HG03060 (cell line): ENCODE data around the gene PCGF2.
"Not testable (repeated sequence)": the region's sequence is repeated elsewhere in the genome, so short reads cannot be mapped to it uniquely, and the experiment has no call there.

Experiments
- ATAC-seq: cut with Tn5 transposase; IDR thresholded peaks from one replicate; pipeline ENCODE4 v1.9.1; 2021; ENCODE audit warnings: low read depth, moderate number of reproducible peaks; ENCODE audit not compliant: unreplicated experiment

PCGF2 gene

GRCh38 chr17:38738007-38738662, 10.0 kb downstream of the PCGF2 start:
- ATAC-seq, result no peak

DNA sequence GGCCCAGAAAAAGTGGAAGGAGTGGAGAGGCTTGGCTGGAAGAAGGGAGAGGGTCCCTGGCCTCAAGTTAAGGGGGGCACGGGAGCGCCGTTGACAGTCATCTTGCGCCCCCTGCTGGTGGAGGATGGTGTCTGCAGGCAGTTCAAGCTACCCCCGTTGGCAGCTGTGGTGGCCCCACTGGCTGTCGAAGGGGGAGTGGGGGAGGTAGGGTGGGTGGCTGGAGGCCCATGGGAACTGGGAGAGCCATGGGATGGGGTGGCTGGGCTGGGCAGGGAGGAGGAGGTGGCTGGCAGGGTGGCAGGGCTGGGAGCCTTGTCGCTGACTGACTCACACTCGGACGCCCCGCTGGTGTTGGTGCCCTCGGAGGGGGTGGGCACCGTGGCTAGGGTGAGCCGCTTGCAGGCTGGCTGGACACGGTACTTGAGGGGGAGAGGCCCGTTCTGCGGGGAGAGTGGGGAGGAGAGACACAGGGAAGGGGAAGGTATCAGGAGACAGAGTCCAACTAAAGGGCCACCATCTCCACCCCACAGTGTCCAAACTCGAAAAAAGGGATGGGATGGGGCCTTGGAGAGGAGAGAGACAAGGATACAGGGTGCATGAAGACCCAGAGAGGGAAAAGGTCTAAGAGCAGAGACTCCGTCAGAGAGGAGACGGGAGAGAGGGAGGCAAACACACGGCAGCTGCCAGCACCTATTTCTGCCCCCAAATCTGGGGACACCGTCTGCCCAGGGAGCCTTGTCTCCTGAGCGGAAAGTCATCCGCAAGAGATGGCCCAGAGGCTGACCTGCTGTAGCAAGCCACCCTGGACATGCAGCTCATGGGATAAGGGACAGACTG, 12.8 kb downstream of the PCGF2 start:
- no peak for ATAC-seq

GRCh38 chr17:38733982-38734973, 13.9 kb downstream of the PCGF2 start:
- no peak for ATAC-seq

DNA sequence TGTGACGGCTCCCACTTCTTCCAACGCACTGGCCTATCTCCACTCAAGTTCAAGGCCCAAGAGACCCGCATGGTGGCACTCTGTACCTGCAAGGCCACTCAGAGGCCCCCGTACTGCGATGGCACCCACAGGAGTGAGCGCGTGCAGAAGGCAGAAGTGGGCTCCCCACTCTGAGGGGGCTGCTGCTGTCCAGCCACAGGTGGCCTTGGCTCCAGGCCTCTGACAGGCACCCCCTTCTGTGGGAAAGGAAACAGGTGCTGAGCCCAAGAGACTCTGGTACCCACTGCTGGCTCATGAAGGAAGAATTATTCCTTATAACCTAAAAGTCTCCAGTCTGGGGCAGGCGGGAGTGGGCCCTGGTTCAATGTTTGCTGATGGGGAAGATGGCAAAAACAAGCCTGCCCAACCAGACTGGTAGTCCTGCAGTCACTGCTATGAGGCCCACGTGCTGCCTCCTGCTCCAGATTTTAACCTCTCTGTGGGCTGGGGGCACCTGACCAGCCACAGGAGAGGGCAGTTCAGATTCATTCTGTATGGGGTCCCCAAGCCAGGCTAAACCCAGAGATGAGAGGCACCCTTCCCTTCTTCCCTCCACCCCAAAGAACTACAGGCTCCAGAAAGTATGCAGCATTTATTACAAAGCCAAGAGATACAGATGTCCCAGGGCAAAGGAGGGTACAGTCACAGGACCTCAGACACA, 14.7 kb downstream of the PCGF2 start:
- no peak for ATAC-seq

GRCh38 chr17:38732376-38733281, 15.5 kb downstream of the PCGF2 start:
- no peak for ATAC-seq

GRCh38 chr17:38731526-38732294, 16.4 kb downstream of the PCGF2 start:
- no peak for ATAC-seq

DNA sequence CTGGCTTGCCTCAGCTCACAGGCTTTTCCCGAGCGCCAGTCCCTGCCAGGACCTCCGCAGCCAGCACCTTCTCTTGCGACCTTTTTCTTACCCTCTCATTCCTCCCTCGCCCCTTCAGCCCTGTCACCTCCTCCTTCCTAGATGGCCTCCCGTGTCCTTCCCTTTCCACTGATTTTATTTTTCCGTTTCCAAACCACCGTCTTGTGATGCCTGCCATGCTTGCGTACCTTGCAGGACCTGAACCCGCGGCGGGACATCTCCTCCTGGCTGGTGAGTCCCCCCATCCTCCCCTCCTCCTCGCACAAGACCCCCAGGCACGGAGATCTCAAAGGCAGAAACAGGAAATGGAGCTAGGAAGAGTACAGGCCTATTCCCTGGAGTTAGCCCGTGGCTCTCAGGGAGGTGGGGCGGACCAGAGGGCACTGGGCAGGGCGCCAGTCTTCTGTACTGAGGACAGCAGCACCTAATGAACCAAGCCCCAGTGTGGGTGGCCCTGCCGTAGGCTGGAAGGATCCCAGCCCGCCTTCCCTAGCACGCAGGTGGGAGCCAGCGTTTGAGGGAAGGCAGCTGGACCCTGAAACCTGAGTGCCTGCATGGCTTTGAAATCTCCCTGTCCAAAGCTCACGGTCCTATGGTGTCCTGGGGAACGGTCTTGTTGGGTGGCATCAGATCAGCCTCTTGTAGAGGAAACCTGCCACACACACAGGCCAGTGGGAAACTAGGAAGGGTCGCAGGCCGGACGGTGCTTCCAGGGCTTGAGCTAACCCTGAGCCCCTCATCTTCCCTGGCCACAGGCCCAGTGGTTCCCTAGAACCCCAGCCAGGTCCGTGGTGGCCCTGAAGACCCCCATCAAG, 17.4 kb downstream of the PCGF2 start:
- no peak for ATAC-seq

GRCh38 chr17:38729886-38730525, 18.1 kb downstream of the PCGF2 start, which contains the start of gene CISD3:
CISD3 (plus strand) TSS chr17:38730341; CDS start chr17:38730359, 18 bp downstream.
- ATAC-seq, result no peak

- ATAC-seq, result no peak
Observed at GRCh38 chr17:38729368-38729885, 18.7 kb downstream of the PCGF2 start.

GRCh38 chr17:38728290-38728831, 19.8 kb downstream of the PCGF2 start:
- no peak for ATAC-seq

GRCh38 chr17:38727736-38728135, 20.4 kb downstream of the PCGF2 start:
- no peak for ATAC-seq

DNA sequence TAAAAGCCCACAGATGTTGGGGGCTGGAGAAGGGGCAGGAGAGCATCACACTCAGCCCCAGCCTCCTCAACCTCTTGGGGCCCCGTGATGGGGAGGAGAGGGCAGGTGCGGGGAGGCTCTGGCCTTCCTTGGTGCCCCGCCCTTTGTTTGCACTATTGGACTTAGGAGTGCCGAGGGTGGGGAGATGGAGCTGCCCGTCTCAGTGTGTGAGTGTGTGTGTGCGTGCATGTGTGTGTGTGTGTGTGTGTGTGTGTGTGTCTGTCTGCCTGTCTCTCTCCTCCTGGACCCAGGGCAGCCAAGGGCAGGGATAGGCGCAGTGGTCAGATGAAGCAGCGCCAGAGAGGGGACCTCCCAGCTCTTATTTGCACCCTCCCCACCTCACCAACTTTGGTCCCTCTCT, 22.0 kb downstream of the PCGF2 start:
- not testable (repeated sequence) for ATAC-seq

GRCh38 chr17:38725066-38725465, 23.1 kb downstream of the PCGF2 start:
- no peak for ATAC-seq

GRCh38 chr17:38724337-38724988, 23.7 kb downstream of the PCGF2 start:
- ATAC-seq, result no peak

GRCh38 chr17:38721802-38722201, 26.3 kb downstream of the PCGF2 start:
- ATAC-seq, result no peak

GRCh38 chr17:38720941-38721340, 27.2 kb downstream of the PCGF2 start:
- ATAC-seq, result no peak
